SK-N-MC (cell line): ENCODE measurements around the gene PLEKHA6.
A peak's percentile ranks its signal among the peaks of the same experiment; 100 is the strongest.

ENCODE experiments used
- DNase-seq: peaks from one replicate; pipeline ENCODE4 v3.0.0-alpha.2; 2011; ENCODE audit warnings: low read depth, low spot score
- H3K27ac ChIP-seq: fragments of 200-600 bp; sonication (generic); 2 replicates; pipeline ENCODE4 v1.5.1; 2016; ENCODE audit warnings: mixed run types
- H3K36me3 ChIP-seq: fragments of 200-600 bp; sonication (generic); 2 replicates; pipeline ENCODE4 v1.6.1; 2017; ENCODE audit warnings: antibody characterized with exemption, low read length, mixed read lengths; ENCODE audit not compliant: insufficient read depth
- H3K4me3 ChIP-seq: fragments of 200-600 bp; sonication (generic); 2 replicates; pipeline ENCODE4 v1.5.1; 2016
- H3K9ac ChIP-seq: fragments of 200-600 bp; sonication (generic); 2 replicates; pipeline ENCODE4 v1.8.0; 2017; ENCODE audit warnings: mixed run types, mixed read lengths; ENCODE audit not compliant: insufficient read length
- H3K9me3 ChIP-seq: fragments of 200-600 bp; sonication (generic); 2 replicates; pipeline ENCODE4 v1.6.1; 2017; ENCODE audit warnings: low read depth, mild to moderate bottlenecking, antibody characterized with exemption, low read length, moderate library complexity, mixed read lengths
- EZH2 ChIP-seq: fragments of 200-600 bp; sonication (generic); IDR thresholded peaks from one replicate; pipeline ENCODE4 v1.6.1; 2017; ENCODE audit warnings: antibody characterized with exemption
- FOXP2 ChIP-seq: optimal IDR thresholded peaks from 2 replicates; pipeline ENCODE3; 2011; ENCODE audit warnings: mild to moderate bottlenecking, moderate library complexity; ENCODE audit not compliant: insufficient read depth; ENCODE audit errors: extremely low read length, control extremely low read depth
- POLR2AphosphoS5 ChIP-seq: IDR thresholded peaks from 2 replicates; pipeline ENCODE4 v1.6.1; 2012; ENCODE audit warnings: mild to moderate bottlenecking, low read depth, low read length, borderline replicate concordance

Gene PLEKHA6

DNA sequence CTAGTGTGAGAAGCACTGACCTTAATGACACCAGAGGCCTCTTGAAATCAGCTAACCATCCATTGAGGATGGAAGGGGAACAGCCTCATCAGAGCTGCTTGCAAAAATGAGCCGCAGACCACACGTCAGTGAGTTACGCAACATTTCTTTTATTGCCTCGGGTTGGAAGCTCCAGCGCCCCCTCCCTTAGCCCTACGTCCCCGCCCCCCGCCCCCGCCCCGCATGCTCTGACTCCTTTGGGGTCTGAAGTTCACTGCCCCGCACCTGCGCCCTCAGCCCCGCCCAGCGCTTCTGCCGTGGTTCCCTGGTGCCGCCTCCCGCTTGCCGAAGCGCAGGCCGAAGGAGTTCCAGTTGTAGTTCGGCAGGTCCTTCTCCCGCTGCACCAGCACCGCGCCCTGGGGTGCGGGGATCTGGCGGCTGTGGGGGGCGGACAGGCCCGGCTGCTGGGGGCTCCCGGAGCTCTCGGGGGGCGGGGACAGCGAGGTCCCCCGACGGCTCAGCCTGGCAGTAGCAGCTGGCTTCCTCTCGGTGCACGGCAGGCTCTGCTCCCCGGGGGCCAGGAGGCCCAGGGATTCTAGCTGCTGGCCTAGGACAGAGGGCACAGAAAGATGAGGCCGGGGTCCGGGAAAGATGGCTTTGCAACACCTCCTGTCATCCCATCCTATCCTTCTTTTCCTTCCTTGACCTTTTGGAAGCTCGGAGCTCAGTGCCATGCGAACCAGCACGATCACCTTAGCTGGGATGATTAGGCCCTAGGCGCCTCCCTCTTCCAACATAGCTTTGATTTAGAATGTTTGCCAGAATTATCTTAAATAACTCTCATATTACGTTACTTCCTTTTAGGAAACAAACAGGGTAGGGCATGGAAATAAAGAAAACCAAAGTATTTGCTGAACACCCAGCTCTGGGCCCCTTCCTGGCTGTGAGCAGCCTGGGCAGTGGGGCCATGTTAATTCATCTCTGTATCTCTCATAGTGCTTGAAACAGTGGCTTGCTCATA is 169.2 kb downstream of the PLEKHA6 start:
- peak overlapping the region; percentile 33; the same call in 1 of the 2 replicates for H3K27ac ChIP-seq
- H3K9ac ChIP-seq = no peak overlapping the region
- H3K36me3 ChIP-seq = no peaks in the 10 kb centered on the region
- H3K9me3 ChIP-seq = no peaks in the 10 kb centered on the region
- peak; percentile 30 for DNase-seq
- TF ChIP-seq POLR2AphosphoS5 = no peak
- no peak for TF ChIP-seq FOXP2
- TF ChIP-seq EZH2 = no peak
- peak overlapping the region; percentile 68 for H3K4me3 ChIP-seq

DNA sequence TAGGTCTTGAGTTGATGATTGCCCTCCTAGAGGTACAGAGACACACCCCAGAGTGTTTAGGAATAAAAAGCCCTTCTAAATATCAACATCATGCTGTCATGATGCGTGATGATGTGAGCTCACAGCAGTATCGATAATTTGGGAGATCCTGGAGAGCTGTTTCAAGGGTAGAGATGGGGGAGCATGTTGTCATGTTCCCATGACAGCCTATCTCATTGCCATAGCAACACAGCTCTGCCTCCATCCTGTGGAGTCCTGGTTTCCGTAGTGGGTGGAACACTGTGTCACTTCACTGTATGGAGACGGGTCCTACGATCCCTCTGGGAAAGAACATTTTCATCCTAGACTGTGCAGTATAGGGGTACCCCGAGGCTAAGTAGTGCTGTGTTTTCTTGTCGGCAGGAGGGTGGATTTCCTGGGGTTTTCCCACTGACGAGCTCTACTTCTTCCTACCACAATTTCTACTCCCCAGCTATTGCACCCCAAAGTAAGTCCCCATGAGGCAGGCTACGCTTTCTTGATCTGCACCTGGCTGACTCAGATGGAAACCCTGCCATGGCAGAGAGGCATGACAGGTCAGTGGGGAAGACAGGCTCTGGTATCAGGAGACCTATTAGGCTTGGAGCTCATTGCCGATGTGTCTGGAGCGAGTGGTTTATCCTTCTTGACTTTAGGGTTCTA is 170.6 kb downstream of the PLEKHA6 start:
- no peaks in the 10 kb centered on the region for H3K9me3 ChIP-seq
- H3K36me3 ChIP-seq = no peaks in the 10 kb centered on the region
- no peak overlapping the region for H3K27ac ChIP-seq
- DNase-seq = no peak
- TF ChIP-seq FOXP2 (no peak), EZH2 (no peak), POLR2AphosphoS5 (no peak)
- H3K4me3 ChIP-seq = no peak overlapping the region
- H3K9ac ChIP-seq = no peak overlapping the region

DNA sequence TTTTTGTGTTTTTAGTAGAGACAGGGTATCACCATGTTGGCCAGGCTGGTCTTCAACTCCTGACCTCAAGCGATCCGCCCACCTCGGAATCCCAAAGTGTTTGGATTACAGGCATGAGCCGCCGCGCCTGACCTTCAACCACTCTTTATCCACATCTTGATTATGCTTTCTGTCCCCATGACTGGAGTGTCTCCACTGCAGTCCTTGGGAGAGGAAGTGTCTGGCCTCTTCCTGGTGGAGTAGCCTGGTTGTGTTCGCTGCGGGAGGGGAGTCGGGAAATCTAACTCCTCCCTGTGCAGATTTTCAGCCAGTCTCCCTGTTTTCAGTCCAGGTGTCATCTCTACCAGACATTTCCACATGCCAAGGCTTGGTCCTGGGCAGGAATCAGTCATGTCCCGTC is 173.1 kb downstream of the PLEKHA6 start:
- TF ChIP-seq EZH2 (no peak), POLR2AphosphoS5 (no peak), FOXP2 (no peak)
- no peak overlapping the region for H3K27ac ChIP-seq
- H3K36me3 ChIP-seq = no peaks in the 10 kb centered on the region
- DNase-seq = no peak
- H3K9me3 ChIP-seq = no peaks in the 10 kb centered on the region
- no peak overlapping the region for H3K9ac ChIP-seq
- H3K4me3 ChIP-seq = no peak overlapping the region

DNA sequence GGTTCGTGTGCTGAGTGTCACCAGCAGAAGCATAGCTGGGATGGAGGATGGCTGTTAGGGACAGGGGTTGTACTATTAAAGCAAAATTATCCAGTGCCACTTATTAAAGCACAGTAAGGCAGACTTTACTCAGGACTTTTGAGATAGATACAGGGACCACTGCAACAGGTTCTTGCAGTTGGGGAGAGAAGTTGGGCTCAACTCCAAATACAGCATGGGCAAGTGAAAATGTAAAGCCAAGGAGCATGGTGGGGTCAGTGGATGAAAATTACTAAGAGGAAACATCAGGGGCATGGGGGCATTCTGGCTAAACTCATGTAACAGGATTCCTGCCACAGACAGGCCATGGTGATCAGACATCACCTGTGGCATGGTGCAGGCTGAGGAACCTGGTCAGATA is 178.6 kb downstream of the PLEKHA6 start:
- no peak overlapping the region for H3K4me3 ChIP-seq
- no peak overlapping the region for H3K27ac ChIP-seq
- H3K36me3 ChIP-seq = no peaks in the 10 kb centered on the region
- TF ChIP-seq FOXP2 (no peak), EZH2 (no peak), POLR2AphosphoS5 (no peak)
- DNase-seq = no peak
- no peaks in the 10 kb centered on the region for H3K9me3 ChIP-seq
- H3K9ac ChIP-seq = no peak overlapping the region

DNA sequence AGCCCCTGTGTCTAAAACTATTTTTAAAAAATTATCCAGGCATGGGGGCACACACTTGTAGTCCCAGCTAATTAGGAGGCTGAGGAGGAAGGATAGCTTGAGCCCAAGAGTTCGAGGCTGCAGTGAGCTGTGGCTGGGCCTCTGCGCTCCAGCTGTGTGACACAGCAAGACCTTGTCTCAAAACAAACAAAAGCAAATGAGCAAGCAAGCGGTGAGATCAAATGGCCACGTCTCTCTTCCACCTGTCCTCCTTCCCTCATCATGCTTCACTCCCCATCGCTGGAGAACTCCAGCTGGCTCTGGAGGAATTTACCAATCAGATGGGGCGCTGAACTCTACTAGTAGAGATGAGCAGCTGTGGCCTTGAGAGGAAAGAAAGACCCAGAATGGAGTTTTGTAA is 179.6 kb downstream of the PLEKHA6 start:
- DNase-seq = no peak
- Histone ChIP-seq H3K27ac (no peak overlapping the region), H3K9me3 (no peaks in the 10 kb centered on the region), H3K36me3 (no peaks in the 10 kb centered on the region), H3K4me3 (no peak overlapping the region), H3K9ac (no peak overlapping the region)
- TF ChIP-seq POLR2AphosphoS5 (no peak), EZH2 (no peak), FOXP2 (no peak)

DNA sequence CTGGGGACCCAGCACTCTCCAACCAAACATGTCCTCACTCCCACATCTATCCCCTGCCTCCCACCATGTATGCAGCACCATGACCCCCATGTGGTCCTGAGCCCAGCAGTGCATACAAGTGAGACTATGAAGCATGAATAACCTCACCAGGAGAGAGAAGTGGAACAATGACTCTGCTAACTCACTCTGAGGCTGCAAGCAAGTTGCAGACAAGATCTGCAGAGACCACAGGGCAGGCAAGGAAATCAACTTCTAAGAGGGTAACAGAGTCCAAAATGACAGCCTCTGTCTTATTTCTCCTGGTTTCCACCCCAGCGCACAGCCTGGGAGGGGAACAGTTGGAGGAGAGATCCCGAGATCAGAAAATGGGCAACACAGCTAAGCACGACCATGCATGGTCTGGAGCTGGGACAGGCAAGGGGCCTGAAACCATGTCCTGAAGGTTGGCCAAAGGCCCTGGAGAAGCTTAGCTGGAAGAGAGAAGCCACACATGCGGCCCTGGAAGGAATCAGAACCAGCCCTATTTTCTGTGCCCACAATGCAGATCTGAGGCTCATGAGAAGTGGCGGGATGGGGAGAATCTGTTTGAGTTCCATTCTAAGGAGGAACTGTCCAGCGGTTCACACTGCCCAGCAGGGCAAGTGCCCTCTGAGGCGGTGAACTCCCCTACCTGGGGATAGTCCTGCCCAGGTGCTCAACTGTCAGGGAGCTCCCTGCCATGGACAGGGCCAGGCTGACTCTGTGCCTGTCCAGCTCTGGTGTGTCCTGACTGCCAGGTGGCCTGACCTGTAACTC is 181.0 kb downstream of the PLEKHA6 start:
- no peak overlapping the region for H3K9ac ChIP-seq
- no peaks in the 10 kb centered on the region for H3K36me3 ChIP-seq
- H3K4me3 ChIP-seq = no peak overlapping the region
- no peaks in the 10 kb centered on the region for H3K9me3 ChIP-seq
- H3K27ac ChIP-seq = no peak overlapping the region
- TF ChIP-seq FOXP2 (no peak), POLR2AphosphoS5 (no peak), EZH2 (no peak)
- no peak for DNase-seq

DNA sequence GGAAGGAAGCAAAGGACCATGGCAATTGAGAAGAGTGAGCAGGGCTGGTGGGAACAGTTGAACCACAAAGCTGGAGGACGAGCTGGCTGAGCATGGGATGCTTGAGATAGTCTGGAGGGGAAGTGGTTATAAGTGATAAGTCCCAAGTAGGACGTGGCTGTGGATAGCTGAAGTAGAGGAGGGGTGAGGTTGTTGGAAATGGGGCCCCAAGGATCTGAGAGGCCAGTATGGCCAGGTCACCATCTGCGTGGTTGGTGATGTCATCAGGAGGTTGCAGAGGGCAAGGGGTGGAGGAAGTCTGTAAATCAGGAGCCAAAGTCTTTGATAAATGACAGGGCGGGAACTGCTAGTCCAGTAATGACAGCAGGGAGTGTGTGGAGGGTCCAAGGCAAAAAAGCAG is 182.6 kb downstream of the PLEKHA6 start:
- H3K4me3 ChIP-seq = no peak overlapping the region
- DNase-seq = no peak
- H3K27ac ChIP-seq = no peak overlapping the region
- TF ChIP-seq POLR2AphosphoS5 (no peak), EZH2 (no peak), FOXP2 (no peak)
- no peaks in the 10 kb centered on the region for H3K9me3 ChIP-seq
- H3K36me3 ChIP-seq = no peaks in the 10 kb centered on the region
- no peak overlapping the region for H3K9ac ChIP-seq

DNA sequence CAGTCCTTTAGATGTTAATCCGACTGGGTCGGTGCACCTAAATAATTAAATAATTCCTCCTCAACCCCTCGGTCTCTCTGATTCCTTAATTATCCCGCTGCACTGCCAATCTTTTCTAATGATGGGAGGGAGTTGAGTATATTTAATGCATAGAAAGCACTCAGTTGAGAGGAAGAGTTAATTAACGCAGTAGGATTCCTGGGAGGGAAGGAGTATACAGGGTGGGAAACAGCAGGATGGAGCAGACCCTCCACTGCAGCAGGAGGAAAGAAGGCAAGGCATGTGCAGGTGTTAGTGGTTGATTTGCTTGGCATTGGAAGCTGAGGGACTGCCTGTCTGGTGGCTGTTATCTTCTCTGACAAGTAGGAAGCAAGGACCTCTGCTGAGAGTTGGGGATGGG is 183.7 kb downstream of the PLEKHA6 start:
- Histone ChIP-seq H3K9ac (no peak overlapping the region), H3K27ac (no peak overlapping the region), H3K4me3 (no peak overlapping the region), H3K9me3 (no peaks in the 10 kb centered on the region), H3K36me3 (no peaks in the 10 kb centered on the region)
- TF ChIP-seq FOXP2 = no peak
- TF ChIP-seq EZH2 = no peak
- no peak for TF ChIP-seq POLR2AphosphoS5
- DNase-seq = no peak
